HG03442 (cell line): ENCODE results near the gene ABCB6.

Source experiments
- ATAC-seq: cut with Tn5 transposase; IDR thresholded peaks from one replicate; pipeline ENCODE4 v1.9.1; 2021; ENCODE audit warnings: mild to moderate bottlenecking, moderate library complexity; ENCODE audit not compliant: unreplicated experiment

Gene ABCB6

DNA sequence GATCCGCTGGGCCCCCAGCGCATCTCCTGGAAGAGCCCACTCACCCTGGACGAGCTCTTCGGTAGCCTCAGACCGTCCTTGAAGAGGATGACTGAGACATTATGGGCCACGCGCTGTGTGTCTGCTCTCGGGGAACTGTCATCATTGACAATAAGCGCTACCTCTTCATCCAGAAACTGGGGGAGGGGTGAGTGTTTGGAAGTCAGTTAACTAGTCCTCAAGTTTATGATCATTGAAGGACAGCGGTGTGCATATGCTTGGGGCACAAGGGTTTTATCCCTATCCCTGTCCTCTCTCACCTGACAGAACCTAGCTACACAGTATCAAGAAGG lies 27.1 kb upstream of the ABCB6 start:
- no peak for ATAC-seq

DNA sequence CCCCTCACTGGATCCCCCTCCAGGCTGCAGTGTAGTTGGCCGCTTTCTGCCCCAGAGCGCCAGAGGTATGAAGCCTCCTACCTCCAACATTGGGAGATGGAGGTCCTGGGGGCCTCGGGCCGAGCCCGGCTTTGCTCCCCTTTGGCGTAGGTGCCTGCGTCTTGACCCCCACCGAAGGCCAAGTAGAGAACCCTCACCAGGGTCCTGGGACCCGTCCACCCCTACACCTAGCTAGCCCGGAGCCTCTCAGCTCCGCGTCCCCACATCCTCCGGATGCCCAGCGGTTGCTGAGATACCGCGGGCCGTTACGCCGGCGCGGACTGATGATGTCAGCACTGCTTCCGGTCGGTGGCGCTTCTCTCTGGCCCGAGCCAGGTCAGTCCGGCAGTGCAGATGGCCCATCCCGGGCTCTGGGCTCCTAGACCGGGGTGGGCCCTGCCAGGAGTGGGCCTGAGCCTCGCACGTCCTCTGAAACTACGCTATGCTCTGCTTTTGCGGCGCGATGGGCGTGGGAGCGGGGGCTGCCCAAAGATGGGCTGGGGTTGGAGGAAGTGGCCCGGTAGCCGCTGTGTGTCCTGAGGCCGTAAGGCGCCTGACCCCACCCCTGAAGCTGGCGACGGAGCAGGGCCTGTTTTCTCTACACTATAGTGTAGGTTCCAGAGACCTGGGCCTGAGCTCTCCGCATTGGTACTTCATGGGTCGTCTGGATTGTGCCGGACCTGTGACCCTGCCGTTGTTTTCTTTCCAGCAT lies 26.6 kb upstream of the ABCB6 start, which contains the start of the genes GLB1L and STK16:
Gene GLB1L, minus strand, starts transcription at position 297 of the 751 bp plus-strand sequence. CDS start 1,871 bp downstream, outside the sequence.
Gene STK16, plus strand, starts transcription at position 332 of the 751 bp plus-strand sequence. CDS start 521 bp downstream, outside the sequence.
- ATAC-seq: peak; percentile 82

DNA sequence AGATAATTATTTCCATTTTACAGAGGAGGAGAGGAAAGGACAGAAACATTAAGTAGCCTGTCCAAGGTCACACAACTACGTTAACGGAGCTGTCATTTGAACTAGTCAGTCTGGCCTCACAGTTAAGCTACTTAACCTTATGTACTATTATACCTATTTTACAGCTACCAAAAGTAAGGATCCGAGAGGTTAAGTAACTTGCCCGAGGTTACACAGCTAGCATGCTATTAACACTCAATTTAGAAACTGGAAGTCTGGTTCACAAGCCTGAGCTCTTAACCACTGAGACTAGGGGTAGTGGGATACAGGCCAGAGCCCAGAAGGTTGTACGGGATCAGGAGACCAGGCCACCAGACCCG lies 26.0 kb upstream of the ABCB6 start:
- no peak for ATAC-seq

DNA sequence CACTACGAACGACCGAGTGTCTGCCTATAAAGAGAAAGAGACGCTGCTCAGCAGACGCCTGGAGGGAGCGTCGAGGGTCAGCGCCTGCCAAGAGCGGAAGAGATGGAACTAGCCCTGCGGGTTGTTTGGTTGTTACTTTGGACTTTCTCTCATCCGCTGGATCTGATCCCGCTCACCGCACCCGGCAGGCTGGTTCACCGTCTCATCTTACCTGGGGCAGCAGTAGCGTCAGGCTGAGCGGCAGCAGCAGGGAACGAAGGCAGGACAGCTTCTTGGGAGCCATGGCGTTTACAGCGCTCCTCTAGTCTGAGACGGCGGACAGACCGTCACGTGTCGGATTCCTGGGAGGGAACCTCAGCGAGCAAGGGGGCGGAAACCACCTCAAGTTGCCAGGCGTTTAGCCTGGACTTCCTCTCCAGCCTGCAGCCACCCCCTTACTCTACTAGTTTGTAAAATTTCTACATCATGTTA lies 24.6 kb upstream of the ABCB6 start:
- no peak for ATAC-seq

DNA sequence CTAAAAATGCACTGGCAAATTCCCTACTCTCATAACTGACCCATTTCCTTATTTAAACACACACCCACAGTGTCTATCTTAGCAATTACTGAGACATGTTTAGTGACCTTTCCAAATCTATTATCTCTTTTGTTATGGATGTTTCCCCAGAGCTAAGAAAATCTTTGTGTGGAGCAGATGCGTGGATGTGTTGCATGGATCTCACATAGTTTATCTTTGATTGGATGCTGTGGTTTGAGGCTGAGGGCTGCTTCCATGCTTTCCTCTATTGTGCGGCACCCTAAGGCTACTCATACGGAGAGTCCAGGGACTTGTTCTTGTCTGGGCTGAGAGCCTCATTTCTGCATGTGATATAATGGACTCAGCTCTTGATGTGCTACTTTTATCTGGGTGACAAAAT lies 15.6 kb upstream of the ABCB6 start:
- ATAC-seq: no peak

DNA sequence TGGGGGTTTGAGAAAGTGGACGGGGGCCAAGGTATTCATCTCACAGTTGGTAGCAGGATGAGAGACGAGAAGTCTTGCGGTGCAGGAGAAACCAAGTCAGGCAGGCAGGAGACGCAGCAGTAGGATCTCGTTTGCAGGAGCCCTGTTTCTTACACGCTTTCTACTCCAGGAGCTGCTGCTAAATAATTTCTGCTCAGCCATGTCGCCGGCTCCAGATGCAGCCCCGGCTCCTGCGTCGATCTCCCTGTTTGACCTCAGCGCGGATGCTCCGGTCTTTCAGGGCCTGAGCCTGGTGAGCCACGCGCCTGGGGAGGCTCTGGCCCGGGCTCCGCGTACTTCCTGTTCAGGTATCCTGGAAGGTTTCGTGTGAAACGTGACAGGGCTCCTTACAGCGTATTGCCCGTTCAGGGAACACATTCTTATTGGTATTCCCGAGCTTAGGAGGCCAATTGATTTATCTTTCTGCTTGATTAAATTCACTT lies 11.3 kb upstream of the ABCB6 start:
- no peak for ATAC-seq

DNA sequence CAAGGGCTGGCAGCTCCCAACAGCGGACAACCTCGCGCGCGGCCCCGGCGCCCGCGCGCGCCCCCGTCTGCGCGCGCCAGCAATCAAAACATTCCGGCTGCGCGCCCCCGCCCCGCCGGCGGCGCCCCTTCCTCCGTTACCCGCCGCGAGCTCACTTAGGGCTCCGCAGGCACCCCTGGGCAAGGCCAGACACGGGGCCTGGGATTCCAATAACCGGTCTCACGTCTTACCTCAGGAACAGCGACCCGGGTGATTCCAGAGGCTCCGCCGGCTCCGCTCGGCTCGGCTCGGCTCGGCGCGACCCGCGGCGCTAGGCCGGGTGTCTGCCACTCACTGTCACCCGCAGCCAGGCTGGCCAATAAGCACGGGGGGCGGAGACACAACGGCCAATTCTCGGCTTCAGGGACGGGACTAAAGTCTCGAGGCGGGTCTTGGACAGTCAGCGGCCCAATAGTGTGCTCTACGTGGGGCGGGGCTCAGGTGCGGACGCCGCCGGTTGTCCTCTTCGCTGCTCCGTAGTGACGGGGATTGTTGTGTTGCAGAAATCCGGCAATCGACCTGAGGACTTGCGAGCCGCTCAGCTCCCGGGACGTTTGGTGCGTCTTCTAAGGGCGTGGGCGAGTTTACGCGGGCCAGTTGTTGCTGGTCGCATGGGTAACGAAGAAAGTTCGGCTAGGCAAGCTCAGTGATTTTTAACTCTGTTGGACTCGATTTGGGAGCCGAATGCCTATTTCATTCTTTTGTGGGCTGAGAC lies 10.7 kb upstream of the ABCB6 start, which contains the start of the genes ANKZF1 and ATG9A:
Gene ANKZF1, plus strand, starts transcription at position 502 of the 754 bp plus-strand sequence. CDS start 452 bp downstream, outside the sequence.
Gene ATG9A, minus strand, starts transcription at position 332 of the 754 bp plus-strand sequence. CDS start 1,612 bp downstream, outside the sequence.
- peak; percentile 95 for ATAC-seq

DNA sequence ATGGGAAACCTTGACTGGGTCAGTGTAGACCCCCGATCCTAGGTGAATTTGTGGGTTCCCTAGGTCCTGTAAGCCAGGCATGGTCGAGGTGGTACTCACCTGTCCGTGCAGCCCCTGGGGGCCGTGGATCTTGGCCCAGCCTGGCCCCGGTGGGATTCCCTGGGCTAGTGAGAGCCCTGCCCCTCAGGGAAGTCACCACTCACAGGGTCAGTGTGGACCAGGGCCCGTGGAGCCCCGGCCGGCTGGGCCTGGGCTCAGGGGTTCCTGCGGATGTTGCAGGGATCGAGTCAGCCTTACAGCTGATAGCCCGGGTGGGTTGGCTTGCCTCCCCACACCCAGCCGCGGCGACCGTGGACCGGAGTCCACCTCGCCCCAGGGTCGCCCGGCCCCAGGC lies 10.2 kb upstream of the ABCB6 start:
- no peak for ATAC-seq

DNA sequence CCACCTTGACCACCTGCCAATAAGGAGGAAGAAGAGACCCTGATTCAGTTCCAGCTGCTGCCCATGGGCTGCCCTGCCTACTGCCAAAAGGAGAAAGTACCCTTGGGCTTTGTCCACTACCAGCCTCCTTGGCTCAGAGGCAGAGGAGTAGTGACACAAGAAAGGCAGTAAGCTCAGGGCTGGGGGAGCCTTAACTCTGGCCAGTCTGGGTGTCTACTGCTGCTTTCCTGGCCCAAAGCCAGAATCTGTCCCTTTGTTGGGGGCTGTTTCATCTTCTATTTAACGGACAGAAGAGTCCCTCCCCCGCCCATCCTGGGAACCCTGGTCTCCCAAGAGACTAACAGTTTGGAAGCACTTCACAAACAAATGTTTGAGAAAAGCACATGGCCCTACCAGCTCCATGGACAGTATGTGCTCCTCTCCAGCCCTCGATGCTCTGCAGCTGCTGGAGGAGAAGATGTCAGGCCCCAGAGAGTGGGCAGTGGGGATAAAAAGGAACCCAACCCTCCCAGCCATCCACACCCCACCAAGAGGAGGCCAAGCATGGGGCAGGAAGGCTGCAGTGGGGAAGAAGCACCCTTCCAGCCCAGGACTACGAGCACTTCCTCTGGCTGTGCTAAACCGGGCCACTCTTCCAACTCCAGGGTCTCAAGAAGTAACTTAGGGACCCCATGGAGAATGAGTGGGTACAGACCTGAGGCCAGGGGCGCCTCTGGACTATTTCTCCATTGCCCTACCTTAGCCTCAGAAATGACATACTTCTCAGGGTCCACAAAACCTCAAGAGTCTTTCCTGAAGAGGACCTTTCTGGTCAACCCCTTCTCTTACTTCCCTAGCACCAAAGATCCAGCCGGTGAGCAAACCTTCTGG lies 9.5 kb upstream of the ABCB6 start:
- ATAC-seq: no peak

DNA sequence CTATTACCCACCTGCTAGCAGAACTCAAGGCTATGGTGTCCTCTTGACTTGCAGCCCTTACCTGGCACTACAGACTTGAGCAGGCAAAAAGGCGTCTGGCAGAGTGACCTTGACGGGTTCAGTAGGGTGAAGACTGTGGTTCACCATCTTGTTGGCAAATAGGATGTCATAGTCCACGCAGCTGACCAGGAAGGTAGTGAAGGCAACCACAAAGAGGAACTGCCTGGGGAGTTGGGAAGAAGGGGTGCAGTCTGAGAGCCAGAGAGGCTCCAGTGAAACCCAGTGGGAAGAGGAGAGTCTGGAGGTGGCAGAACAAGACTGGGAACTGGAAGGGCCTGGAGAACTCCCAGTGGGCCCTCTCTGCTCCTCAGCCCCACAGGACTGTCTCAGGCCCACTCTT lies 6.6 kb upstream of the ABCB6 start:
- no peak for ATAC-seq

DNA sequence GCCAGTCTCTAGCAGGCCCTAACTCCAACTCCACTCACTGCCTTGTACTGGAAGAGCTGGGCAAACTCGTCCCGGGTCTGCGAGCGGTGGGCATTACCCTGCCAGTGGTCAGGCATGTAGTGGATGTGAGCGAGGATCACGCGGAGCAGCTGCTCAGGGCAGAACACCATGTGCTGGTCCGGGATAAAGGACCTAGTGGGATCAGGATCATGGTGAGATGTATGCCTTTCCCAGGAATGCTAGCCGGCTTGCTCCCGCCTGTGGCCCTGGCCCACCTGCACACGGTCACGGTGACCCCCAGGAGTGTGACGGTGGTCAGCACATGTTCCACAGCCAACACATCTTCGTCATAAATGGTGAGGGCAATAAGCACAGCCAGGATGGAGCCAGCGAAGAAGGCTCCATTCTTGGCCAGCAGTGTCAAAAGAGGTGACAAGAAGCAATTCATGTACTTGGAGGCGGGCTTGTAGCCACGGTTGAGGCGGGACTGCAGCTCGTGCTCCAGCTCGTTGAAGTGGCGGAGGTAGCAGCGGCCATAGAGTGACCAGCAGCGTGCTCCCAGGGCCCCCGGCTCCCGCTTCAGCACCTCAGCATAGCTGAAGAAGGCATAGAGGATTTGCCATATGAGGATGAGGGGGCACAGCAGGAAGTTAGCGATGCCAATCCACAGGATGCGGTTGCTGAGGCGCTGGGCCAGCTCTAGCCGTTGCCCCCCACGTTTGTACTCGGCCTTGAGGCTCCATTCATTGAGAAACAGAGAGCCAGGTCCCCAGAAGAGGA lies 5.3 kb upstream of the ABCB6 start:
- no peak for ATAC-seq

DNA sequence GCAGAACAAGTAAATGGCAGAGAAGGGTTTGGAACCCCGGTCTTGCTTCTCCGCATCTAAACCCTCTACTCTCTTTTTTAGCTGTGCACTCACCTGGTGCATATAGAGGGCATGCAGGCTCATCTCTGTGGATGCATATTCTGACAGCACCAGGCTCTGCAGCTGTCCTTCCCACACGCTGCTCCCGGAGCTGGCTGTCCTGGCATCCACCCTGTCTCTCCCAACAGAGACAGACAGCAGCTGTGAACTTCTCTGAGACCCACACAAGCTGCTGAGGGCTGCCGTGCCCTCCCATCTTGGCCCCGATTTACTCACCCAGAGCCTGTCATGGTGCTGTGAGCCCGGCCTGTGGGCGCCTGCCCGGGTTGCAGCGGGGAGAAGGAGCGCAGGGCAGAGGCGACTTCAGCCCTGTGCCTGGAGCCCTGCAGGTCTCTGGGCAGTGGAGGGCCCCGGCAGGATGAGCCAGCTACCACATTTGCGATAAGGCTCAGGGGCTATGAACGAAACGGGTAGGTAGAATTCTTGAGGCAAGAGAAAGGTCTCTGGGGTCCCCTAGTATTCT lies 3.3 kb upstream of the ABCB6 start:
- no peak for ATAC-seq

DNA sequence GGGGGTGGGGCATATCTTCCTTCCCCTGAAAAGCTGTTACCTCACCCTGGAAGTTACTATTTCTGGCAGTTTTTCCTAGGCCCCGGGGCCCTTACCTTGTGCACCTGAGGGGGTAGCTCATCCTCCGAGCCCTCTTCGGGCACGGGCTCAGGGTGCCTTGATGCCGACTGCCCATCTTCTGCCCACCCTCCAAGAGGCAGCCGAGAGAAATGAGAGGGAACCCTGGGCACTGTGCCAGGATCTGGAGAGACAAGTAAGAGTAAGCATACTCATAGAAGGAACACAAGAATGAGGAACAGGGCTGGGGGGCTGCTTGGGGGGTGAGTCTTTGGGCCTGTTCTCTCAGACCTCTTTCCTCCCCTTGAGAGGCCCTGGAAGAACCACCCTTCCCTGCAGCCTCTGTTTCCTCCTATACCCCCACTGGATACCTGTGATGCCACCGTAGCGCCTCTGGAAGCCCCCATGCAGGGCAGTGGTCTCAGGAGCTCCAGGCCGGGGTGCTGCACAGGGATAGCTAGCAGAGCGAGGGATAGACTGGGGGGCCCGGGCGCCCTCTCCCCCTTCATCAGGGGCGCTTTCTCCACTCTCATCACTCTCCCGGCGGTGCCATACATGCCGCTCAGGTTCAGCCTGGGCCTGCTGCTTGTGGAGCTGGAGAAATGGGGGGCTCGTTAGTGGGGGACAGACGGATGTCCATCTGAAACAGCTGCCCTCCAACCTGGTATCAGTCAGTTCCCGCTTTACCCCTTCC lies 2.1 kb upstream of the ABCB6 start:
- no peak for ATAC-seq

DNA sequence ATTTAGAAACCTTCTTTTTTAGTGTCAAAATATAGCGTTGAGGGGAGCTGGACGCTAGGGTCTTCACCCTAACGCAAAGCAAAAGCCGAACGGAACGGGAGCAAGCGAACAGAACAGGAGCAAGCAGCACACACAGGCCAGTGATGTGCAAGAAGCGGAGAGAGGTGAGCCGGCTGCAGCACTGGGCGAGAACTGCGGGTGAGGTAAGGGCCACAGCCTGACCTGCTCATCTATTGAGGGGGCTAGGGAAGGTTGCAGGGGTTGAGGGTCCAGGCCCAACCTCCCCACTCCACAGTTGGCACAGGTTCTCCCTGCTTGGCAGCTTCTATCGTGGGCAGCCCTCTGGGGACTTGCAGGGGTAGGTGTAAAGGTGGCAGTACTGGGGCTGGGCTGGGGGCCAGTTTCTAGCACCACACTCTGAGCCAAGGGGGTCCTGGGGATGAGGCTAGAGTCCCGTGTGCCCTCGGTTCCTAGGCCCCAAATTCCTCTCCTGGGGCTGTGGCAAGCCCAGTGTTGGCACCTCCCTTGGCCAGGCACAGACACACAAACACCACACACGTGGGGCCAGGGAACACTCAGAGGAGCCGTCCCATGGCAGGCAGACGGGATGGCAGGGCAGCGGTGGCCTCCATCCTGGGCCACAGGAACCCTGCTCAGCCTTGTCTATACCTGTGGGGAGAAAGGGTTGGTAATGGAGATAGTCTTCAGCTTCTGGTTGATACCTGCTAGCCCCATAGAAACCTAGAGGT lies 1.2 kb upstream of the ABCB6 start:
- no peak for ATAC-seq

DNA sequence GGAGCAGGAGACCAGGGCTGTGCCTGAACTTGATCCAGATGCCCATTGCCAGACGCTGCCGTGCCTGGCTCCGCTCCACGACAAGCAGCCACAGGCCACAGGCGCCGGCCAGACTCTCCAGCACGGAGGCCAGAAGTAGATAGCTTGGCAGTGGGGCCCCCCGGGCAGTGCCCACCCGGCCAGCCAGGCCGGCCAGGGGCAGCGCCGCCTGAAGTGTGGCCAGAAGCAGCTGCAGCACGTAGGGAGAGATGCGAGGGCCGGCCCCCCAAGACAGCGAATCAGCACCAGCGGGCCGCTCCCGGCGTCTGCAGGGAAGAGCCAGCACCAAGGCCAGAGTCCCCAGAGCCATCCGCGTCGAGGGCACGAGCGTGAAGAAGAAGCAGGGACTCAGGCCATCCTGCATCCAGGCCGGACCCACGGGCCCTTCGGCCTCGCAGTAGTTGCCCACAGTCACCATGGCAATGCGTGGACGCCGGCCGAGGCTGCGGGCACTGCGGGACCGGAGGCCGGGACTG lies 484 bp downstream of the ABCB6 start:
- peak; percentile 22 for ATAC-seq

DNA sequence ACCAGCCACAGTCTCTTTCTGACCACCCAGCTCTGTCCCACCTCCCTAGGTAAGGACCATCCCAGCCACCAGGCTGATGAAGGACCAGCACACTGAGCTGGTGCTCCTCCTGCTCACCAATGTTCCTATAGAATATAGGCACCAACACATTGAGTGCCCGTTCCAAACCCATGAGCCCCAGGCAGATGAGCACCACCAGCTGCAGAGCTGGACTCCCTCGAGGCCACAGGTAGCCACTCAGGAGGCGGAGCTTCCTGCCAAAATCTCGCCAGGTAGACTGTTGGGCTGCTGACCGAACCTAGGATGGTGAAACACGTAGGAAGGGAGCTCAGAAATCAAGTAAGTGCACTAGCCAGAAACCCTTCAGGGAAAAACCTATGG lies 2.2 kb downstream of the ABCB6 start:
- ATAC-seq: no peak

DNA sequence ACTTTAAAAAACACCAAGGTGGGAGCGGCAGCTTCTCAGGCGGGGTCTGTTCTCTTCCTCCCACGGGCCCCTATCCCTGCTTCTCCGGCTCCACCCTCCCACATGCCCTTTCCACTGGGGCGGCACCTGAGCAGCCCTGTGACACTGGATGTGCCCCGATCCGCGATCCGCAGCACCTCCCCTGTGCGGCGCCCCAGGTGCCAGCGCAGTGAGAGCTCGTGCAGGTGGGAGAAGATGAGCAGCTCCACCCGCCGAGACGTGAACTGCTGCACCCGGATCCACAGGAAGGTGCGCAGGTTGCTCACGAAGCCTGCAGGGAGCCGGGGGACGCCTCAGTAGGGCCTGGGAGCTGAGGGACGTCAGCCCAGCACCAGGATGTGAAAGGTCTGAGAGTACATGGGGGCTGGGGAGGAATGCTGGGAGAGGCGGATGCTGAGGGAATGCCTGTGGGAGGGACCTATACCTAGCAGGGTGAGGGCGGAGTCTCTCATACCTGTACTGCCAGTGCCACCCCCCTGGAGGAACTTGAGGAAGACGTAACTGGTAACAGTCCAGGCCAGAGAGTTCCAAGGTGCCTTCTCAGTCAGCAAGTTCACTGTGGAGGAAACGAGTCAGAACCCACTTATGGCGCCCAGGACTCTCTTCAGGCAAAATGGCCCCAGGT lies 2.8 kb downstream of the ABCB6 start:
- ATAC-seq: no peak

DNA sequence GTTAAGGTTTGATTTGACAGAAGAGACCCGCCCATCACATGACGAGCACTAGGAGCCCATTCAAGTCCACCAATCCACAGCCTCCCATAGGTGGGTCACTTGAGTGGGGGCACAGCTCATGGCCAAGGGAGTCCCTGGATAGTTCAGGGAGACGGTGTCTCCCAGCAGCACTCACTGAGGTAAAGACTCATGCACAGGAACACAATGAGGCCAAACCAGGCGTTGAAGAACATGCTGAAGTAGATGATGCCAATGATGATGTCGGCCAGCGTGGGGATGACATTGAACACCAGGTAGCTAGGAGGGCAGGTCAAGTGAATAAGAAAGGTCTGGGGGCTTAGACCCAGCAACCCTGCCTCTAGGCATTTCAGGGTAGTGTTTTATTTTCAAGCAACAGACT lies 4.0 kb downstream of the ABCB6 start:
- ATAC-seq: no peak
